Aorta (tissue), 5 donors: ENCODE results near the gene OCIAD2. TPM values are rescaled to one million over a fixed set of nuclear protein-coding genes. Genes with fewer than 3 reads are reported as not detected.
"Not testable (repeated sequence)": the region's sequence is repeated elsewhere in the genome, so short reads cannot be mapped to it uniquely, and the experiment has no call there.

ENCODE experiments used
- ATAC-seq: fragments of 200-7000 bp; cut with Tn5 transposase; one replicate; pipeline ENCODE4 v1.9.1; 2022; ENCODE audit warnings: moderate library complexity; ENCODE audit not compliant: low FRiP score
- DNase-seq, 2 donors: peaks; one replicate each; pipeline ENCODE4 v3.0.0-alpha.2; 2020
- H3K27ac ChIP-seq, 2 donors: one replicate each; pipeline ENCODE4 v1.5.1; 2013; ENCODE audit warnings: low read length in 2 of 2, mild to moderate bottlenecking in 2 of 2, moderate library complexity in 2 of 2, control low read depth in 1 of 2, inconsistent platforms in 1 of 2, low read depth in 1 of 2
- H3K27me3 ChIP-seq, 2 donors: one replicate each; pipeline ENCODE4 v1.6.1; 2013; ENCODE audit warnings: control low read depth in 1 of 2, low read length in 1 of 2, mild to moderate bottlenecking in 1 of 2, moderate library complexity in 1 of 2; ENCODE audit not compliant: insufficient read depth in 2 of 2, control insufficient read depth in 1 of 2
- H3K36me3 ChIP-seq, 2 donors: one replicate each; pipeline ENCODE4 v1.6.1; 2013; ENCODE audit warnings: control low read depth in 1 of 2, low read length in 1 of 2, mild to moderate bottlenecking in 1 of 2; ENCODE audit not compliant: insufficient read depth in 2 of 2, control insufficient read depth in 1 of 2
- H3K4me1 ChIP-seq, 2 donors: one replicate each; pipeline ENCODE4 v1.6.1; 2013; ENCODE audit warnings: low read length in 2 of 2, control low read depth in 1 of 2, mild to moderate bottlenecking in 1 of 2, moderate library complexity in 1 of 2; ENCODE audit not compliant: insufficient read depth in 2 of 2, control insufficient read depth in 1 of 2
- H3K4me3 ChIP-seq, 2 donors: one replicate each; pipeline ENCODE4 v1.5.1; 2013; ENCODE audit warnings: low read length in 2 of 2, control low read depth in 1 of 2, mild to moderate bottlenecking in 1 of 2
- H3K9me3 ChIP-seq: one replicate; pipeline ENCODE4 v1.6.1; 2013; ENCODE audit warnings: mild to moderate bottlenecking, low read length; ENCODE audit not compliant: control insufficient read depth
- WGBS, 2 donors: extraction: QIAGEN DNeasy Blood & Tissue Kit; methylation state at CpG; one replicate each; pipeline ENCODE4 v1.1.7; 2013; 5-methylcytosine and 5-hydroxymethylcytosine counted together
- intact Hi-C, 2 donors: fragments of 100-400 bp; cut with DNase I; formaldehyde crosslinking; loops; one replicate each; pipeline versions ENCODE4 v1.14.2 to v1.15.0; 2022
- polyA plus RNA-seq, 2 donors: library from polyadenylated mRNA; stranded (reverse); fragments of 200-250 nt; gene quantifications; one replicate each; pipeline ENCODE4 v1.2.3, GENCODE V29; 2013
- total RNA-seq, 2 donors: library from RNA; stranded (reverse); fragmentation: NEBNext Ultra II Directional; extraction: Animal tissue kit (Norgen Biotek cat#: 25700); gene quantifications; one replicate each; pipeline ENCODE4 v1.2.1, GENCODE V29; 2021
- donor health status: healthy with polysubstance abuse.
- donor health status: Bipolar disorder and iron deficiency.
- donor health status: DM: no; HTN: no; CAD: no.
- donor health status: DM: no; HTN: no; CAD: no.
- donor health status: DM: yes; HTN: yes; CAD: no.

Gene OCIAD2
- total and polyA plus RNA-seq, 4 donors, result 19.7 to 65.9 (median 23.6) TPM

GRCh38 chr4:48854982-48855381 is 51.6 kb downstream of the OCIAD2 start:
- Histone ChIP-seq H3K4me1 (no peaks in the 10 kb centered on the region), H3K36me3 (peaks cover 0 to 2% of the 10 kb centered on the region in 2 donors), H3K27me3 (no peaks in the 10 kb centered on the region), H3K9me3 (no peaks in the 10 kb centered on the region), H3K27ac (no peak overlapping the region), H3K4me3 (no peak overlapping the region)
- ATAC-seq, result no peak
- no peak for DNase-seq
- intact Hi-C loops, result no loop called here
- 93 to 95% methylated on average over 2 of the region's 2 CpGs for WGBS, 2 donors

- 97 to 100% methylated on average over 1 of the region's 1 CpG for WGBS, 2 donors
- no peak for ATAC-seq
- intact Hi-C loops, result no loop called here
These were observed 52.2 kb downstream of the OCIAD2 start for GRCh38 chr4:48854395-48854683.

GRCh38 chr4:48853604-48854394 is 52.8 kb downstream of the OCIAD2 start:
- DNase-seq, result no peak
- Histone ChIP-seq H3K36me3 (peaks cover 0 to 3% of the 10 kb centered on the region in 2 donors), H3K27me3 (no peaks in the 10 kb centered on the region), H3K27ac (no peak overlapping the region), H3K4me3 (no peak overlapping the region), H3K4me1 (no peaks in the 10 kb centered on the region), H3K9me3 (no peaks in the 10 kb centered on the region)
- no peak for ATAC-seq
- WGBS, 2 donors, result 94 to 95% methylated on average over 4 of the region's 4 CpGs
- intact Hi-C loops, result no loop called here

More at GRCh38 chr4:48854395-48854683, 52.2 kb downstream of the OCIAD2 start:
- DNase-seq, result no peak
- Histone ChIP-seq H3K27me3 (no peaks in the 10 kb centered on the region), H3K27ac (no peak overlapping the region), H3K36me3 (peaks cover 0 to 3% of the 10 kb centered on the region in 2 donors), H3K9me3 (no peaks in the 10 kb centered on the region), H3K4me1 (no peaks in the 10 kb centered on the region), H3K4me3 (no peak overlapping the region)

- H3K9me3 ChIP-seq, result no peaks in the 10 kb centered on the region
- ATAC-seq, result no peak
- H3K36me3 ChIP-seq, result peaks cover 0 to 3% of the 10 kb centered on the region in 2 donors
- intact Hi-C loops, result no loop called here
- 80 to 84% methylated on average over 1 of the region's 1 CpG for WGBS, 2 donors
- H3K4me3 ChIP-seq, result no peak overlapping the region
- no peak overlapping the region for H3K27ac ChIP-seq
- H3K27me3 ChIP-seq, result no peaks in the 10 kb centered on the region
- no peak for DNase-seq
- H3K4me1 ChIP-seq, result no peaks in the 10 kb centered on the region
These were observed 54.9 kb downstream of the OCIAD2 start for GRCh38 chr4:48851651-48852050.

- not testable (repeated sequence) for H3K4me3 ChIP-seq, H3K36me3 ChIP-seq, ATAC-seq, H3K9me3 ChIP-seq, H3K27ac ChIP-seq, DNase-seq, H3K27me3 ChIP-seq, H3K4me1 ChIP-seq
- WGBS, 2 donors, result 97 to 98% methylated on average over 6 of the region's 6 CpGs
- intact Hi-C loops, result loop anchor here in 1 of 2 donors (10.0 kb wide), 1 partner anchor 244 kb away; no protein-coding TSS in a partner anchor
These were observed 57.8 kb downstream of the OCIAD2 start for GRCh38 chr4:48848799-48849198.

GRCh38 chr4:48844843-48845242 is 61.7 kb downstream of the OCIAD2 start:
- no peak for ATAC-seq
- Histone ChIP-seq H3K27me3 (no peaks in the 10 kb centered on the region), H3K4me3 (no peak overlapping the region), H3K4me1 (no peaks in the 10 kb centered on the region), H3K9me3 (no peaks in the 10 kb centered on the region), H3K27ac (no peak overlapping the region), H3K36me3 (peaks cover 0 to 2% of the 10 kb centered on the region in 2 donors)
- 77% methylated on average over 2 of the region's 2 CpGs for WGBS, 2 donors
- intact Hi-C loops, result loop anchor here in 1 of 2 donors (10.0 kb wide), 1 partner anchor 240 kb away; no protein-coding TSS in a partner anchor
- no peak for DNase-seq

- no peak for ATAC-seq
- Histone ChIP-seq H3K27ac (no peak overlapping the region), H3K36me3 (peaks cover 0 to 2% of the 10 kb centered on the region in 2 donors), H3K27me3 (no peaks in the 10 kb centered on the region), H3K4me1 (no peaks in the 10 kb centered on the region), H3K9me3 (no peaks in the 10 kb centered on the region), H3K4me3 (no peak overlapping the region)
- DNase-seq, result no peak
- intact Hi-C loops, result loop anchor here in 1 of 2 donors (10.0 kb wide), 1 partner anchor 236 kb away; no protein-coding TSS in a partner anchor
- whole genome bisulfite sequencing, 2 donors, result 68 to 77% methylated on average over 9 of the region's 9 CpGs
These were observed 65.3 kb downstream of the OCIAD2 start for GRCh38 chr4:48841045-48841827.

- H3K9me3 ChIP-seq, result no peaks in the 10 kb centered on the region
- no peaks in the 10 kb centered on the region for H3K27me3 ChIP-seq
- no peak for ATAC-seq
- peaks cover 0 to 6% of the 10 kb centered on the region in 2 donors for H3K4me1 ChIP-seq
- no peaks in the 10 kb centered on the region for H3K36me3 ChIP-seq
- intact Hi-C loops, result loop anchor here in 1 of 2 donors (10.0 kb wide), 1 partner anchor 252 kb away; no protein-coding TSS in a partner anchor
- DNase-seq, result no peak
- 96% methylated on average over 4 of the region's 4 CpGs for WGBS, 2 donors
- H3K4me3 ChIP-seq, result no peak overlapping the region
- no peak overlapping the region for H3K27ac ChIP-seq
These were observed 69.9 kb downstream of the OCIAD2 start for GRCh38 chr4:48836658-48837057.
